ENCODE results near the gene NFKBIL1.

The NFKBIL1 gene

GRCh38 chr6:31567531-31568370 lies 20.3 kb downstream of the NFKBIL1 start:
- DNase-seq, result no peak

GRCh38 chr6:31568537-31568961 lies 21.1 kb downstream of the NFKBIL1 start:
- no peak for DNase-seq

GRCh38 chr6:31569861-31570536 lies 22.6 kb downstream of the NFKBIL1 start:
- DNase-seq, result no peak

GRCh38 chr6:31572041-31572911 lies 24.9 kb downstream of the NFKBIL1 start, which contains the start of gene LTA:
Gene LTA (plus strand): TSS chr6:31572289. CDS start chr6:31572743, 454 bp downstream.
- DNase-seq, result peak; percentile 92

- DNase-seq, result no peak
These were observed 26.1 kb downstream of the NFKBIL1 start for GRCh38 chr6:31573239-31574105.

GRCh38 chr6:31574106-31575061 lies 27.0 kb downstream of the NFKBIL1 start:
- peak; percentile 84 for DNase-seq

- DNase-seq, result peak; percentile 93
These were observed 28.0 kb downstream of the NFKBIL1 start, which contains the start of gene TNF for GRCh38 chr6:31575335-31575901. Gene TNF (plus strand): TSS chr6:31575565. CDS start chr6:31575742, 177 bp downstream.

- no peak for DNase-seq
These were observed 28.7 kb downstream of the NFKBIL1 start for GRCh38 chr6:31575952-31576685.

GRCh38 chr6:31576897-31577578 lies 29.6 kb downstream of the NFKBIL1 start:
- DNase-seq, result peak; percentile 78

- DNase-seq, result no peak
These were observed 30.2 kb downstream of the NFKBIL1 start for GRCh38 chr6:31577579-31577966.

GRCh38 chr6:31578184-31579118 lies 31.0 kb downstream of the NFKBIL1 start:
- DNase-seq, result no peak

- no peak for DNase-seq
These were observed 31.7 kb downstream of the NFKBIL1 start for GRCh38 chr6:31579119-31579505.

GRCh38 chr6:31579546-31580437 lies 32.4 kb downstream of the NFKBIL1 start:
- DNase-seq, result no peak

- no peak for DNase-seq
These were observed 33.0 kb downstream of the NFKBIL1 start for GRCh38 chr6:31580438-31580740.

GRCh38 chr6:31580807-31581433 lies 33.5 kb downstream of the NFKBIL1 start:
- DNase-seq, result peak; percentile 99

GRCh38 chr6:31581434-31582229 lies 34.2 kb downstream of the NFKBIL1 start:
- no peak for DNase-seq

Data from activated CD8-positive, alpha-beta memory T cell treated with anti-CD3 and anti-CD28 coated beads, Interleukin-2, amount 50 U/mL, for 48 hours (primary cell).